ENCODE results near the gene CHD5.

The CHD5 gene

GRCh38 chr1:6200188-6200809 is 20.2 kb upstream of the CHD5 start:
- no peak for DNase-seq

GRCh38 chr1:6199298-6200187 is 19.4 kb upstream of the CHD5 start, which contains the start of gene RPL22:
RPL22 (minus strand) TSS chr1:6199595; CDS start chr1:6199573, 22 bp downstream.
- DNase-seq = peak; percentile 99

GRCh38 chr1:6198646-6199297 is 18.7 kb upstream of the CHD5 start:
- no peak for DNase-seq

- no peak for DNase-seq
Measured at GRCh38 chr1:6197746-6198427, 17.8 kb upstream of the CHD5 start.

GRCh38 chr1:6191968-6192367 is 11.8 kb upstream of the CHD5 start:
- DNase-seq = no peak

GRCh38 chr1:6188466-6188865 is 8.3 kb upstream of the CHD5 start:
- no peak for DNase-seq

- DNase-seq = peak; percentile 20
Measured at GRCh38 chr1:6185635-6186382, 5.7 kb upstream of the CHD5 start.

- no peak for DNase-seq
Measured at GRCh38 chr1:6185151-6185550, 5.0 kb upstream of the CHD5 start.

GRCh38 chr1:6184083-6184783 is 4.1 kb upstream of the CHD5 start:
- no peak for DNase-seq

GRCh38 chr1:6183520-6183989 is 3.4 kb upstream of the CHD5 start:
- DNase-seq = no peak

- DNase-seq = no peak
Measured at GRCh38 chr1:6181347-6181770, 1.2 kb upstream of the CHD5 start.

- DNase-seq = no peak
Measured at GRCh38 chr1:6180707-6181311, 688 bp upstream of the CHD5 start.

- no peak for DNase-seq
Measured at GRCh38 chr1:6179564-6180175, 451 bp downstream of the CHD5 start.

GRCh38 chr1:6178751-6179563 is 1.2 kb downstream of the CHD5 start:
- no peak for DNase-seq

GRCh38 chr1:6177681-6178380 is 2.3 kb downstream of the CHD5 start:
- no peak for DNase-seq

- no peak for DNase-seq
Measured at GRCh38 chr1:6176779-6177178, 3.3 kb downstream of the CHD5 start.

GRCh38 chr1:6175411-6175828 is 4.7 kb downstream of the CHD5 start:
- DNase-seq = no peak

GRCh38 chr1:6174621-6175410 is 5.3 kb downstream of the CHD5 start:
- no peak for DNase-seq
